IPS-18c (cell line): ENCODE results near the gene GRAMD4.

Experiments
- H3K4me3 ChIP-seq: 2 replicates; pipeline ENCODE4 v1.7.0; 2013; ENCODE audit warnings: low read depth, mild to moderate bottlenecking, low read length, moderate library complexity; ENCODE audit not compliant: insufficient read depth
- H3K9me3 ChIP-seq: one replicate; pipeline ENCODE4 v1.6.1; 2013; ENCODE audit warnings: mild to moderate bottlenecking, low read length, moderate library complexity; ENCODE audit not compliant: control insufficient read depth, insufficient read depth

GRAMD4 gene

DNA sequence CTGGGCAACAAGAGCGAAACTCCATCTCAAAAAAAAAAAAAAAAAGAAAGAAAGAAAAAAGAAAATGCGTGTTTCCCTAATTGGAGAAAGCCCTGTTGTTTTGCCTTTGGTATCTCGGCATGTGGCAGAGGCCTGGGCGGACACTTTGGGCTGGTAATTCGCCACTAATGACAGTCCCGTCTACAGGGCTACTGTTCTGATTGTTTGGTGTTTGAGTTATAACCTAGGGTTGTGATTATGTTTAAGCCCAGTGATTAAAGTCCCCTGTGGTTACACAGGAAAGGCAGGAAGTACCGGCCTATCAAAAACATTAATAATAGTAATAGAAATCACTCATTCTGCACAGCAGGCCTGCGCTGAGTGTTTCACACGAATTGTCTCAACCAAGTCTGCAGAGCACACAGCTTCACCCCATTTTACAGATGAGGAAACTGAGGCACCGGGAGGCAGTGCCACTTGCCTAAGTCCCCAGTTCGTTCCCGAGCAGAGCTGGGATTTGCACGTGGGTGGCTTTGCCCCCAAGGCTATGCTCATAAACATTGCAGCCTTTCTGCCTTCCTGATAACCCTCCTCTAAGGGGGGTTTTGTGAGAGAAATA is 39.1 kb upstream of the GRAMD4 start:
- Histone ChIP-seq H3K9me3 (no peaks in the 10 kb centered on the region), H3K4me3 (no peak overlapping the region)

DNA sequence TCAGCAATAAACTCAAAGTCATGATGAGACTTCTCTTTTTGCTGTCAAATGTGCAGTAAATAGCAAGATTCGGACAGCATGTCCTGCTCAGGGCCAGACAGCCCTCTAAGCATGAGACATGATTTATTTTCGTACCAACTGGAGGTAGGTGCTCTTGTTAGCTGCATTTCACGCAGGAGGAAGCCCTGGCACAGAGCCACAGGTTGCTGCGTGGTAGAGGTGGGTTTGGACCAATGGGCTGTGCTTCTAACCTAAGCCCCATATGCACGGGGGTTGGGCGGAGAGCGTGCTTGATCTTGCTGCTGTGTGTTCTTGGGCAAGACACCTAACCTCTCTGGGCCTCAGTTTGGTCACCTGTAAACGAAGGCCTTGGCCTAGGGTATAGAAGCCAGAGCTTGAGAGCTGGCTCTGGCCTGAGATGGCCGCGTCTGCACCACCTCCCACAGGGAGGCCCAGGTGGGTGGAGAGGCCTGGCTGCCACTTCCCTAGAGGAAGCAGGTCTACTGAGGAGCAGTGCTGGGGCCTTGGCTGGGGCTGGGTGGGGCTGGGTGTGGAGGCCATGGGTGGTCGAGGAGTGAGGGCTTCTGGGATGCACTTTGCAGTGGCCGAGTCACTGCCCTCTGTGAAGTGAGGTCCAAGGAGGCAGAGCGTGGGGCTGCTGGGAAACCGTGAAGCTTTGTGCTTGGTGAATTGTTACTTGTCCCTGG is 38.5 kb upstream of the GRAMD4 start:
- no peak overlapping the region for H3K4me3 ChIP-seq
- no peaks in the 10 kb centered on the region for H3K9me3 ChIP-seq

DNA sequence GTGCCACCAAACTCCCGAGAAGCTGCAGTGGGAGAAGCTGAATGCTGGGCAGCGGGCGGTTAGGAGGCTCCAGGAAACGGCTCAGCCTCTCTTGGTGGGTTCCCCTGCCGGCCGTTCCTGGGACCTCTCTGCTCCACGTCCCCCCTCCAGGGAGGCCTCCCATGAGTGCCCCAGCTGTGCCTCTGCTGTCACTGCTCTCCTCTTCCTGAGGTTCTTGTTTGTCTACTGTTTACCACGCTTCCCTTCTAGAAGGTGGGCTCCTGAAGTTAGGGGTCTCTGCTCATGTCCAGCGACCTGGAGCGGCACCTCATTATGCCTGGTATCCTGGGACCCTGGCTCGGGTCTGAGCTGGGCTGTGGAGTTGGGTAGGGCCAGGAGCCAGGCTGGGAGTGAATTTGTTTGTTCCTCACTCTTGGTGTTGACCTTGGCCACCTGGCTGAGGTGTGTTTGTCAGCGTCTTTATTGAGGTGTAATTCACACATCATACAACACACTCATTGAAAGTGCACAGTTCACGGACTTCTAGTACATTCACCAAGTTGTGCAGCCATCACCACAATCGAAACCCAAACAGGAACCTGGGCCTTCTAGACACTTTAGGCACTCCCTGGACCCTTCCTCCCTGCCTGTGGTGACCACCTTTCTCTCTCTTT is 37.8 kb upstream of the GRAMD4 start:
- no peaks in the 10 kb centered on the region for H3K9me3 ChIP-seq
- no peak overlapping the region for H3K4me3 ChIP-seq

DNA sequence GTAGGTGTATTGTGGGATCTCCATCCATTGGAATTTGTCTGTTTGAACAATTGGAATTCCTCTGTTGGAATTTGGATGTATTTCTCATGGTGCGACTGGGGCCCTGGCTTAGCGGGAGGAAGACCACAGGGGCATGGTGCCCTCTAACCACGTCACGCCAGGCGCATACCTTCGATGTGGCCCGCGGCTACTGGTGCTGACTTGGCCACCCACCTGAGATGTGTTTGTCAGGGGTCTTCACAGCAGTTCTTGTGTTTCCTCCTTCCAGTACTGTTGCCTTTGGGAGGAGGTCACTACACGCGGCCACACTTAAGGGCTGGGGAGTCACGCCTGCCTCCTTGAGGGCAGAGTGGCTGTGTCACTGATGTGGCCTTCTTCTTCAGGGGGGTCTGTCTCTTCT is 36.6 kb upstream of the GRAMD4 start:
- Histone ChIP-seq H3K9me3 (no peaks in the 10 kb centered on the region), H3K4me3 (no peak overlapping the region)

DNA sequence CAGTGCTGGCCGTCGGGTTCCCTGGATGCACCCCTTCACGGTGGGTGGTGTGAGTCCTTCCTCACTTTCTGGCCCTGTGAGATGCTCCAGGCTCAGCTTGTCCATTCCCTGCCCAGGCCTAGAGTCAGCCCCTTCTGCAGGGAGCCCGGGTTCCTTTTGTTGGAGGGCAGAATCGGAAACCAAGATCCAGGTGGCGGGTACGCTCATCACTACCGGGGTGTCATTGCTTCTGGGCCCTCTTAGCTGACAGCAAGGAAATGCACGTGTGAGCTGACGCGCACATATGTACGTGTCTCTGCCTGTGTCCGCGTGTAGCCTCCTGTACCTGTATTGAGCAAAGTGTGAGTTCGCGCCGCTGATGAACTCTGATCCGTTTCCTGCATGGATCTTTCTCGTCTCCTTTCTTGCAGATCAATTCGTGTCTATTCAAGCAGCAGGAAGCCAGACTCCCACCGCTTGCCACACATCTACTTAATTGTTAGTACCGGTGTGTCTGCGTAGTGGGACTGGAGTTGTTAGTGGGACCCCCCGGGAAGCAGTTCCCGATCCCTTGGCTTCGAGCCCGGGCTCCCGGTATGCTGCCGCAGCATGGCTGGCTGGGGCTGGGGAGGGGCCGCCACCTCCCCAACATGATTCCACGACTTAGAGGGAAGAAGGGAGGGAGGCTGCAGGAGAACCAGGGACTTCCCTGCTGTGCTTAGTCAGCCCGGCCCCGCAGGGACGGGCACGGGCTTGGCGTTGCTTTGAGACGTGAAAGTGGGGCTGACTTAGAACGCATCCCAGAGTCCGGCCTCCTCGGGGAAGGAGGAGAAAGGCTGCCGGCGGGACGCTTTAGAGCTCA is 35.9 kb upstream of the GRAMD4 start:
- no peaks in the 10 kb centered on the region for H3K9me3 ChIP-seq
- H3K4me3 ChIP-seq, result no peak overlapping the region

DNA sequence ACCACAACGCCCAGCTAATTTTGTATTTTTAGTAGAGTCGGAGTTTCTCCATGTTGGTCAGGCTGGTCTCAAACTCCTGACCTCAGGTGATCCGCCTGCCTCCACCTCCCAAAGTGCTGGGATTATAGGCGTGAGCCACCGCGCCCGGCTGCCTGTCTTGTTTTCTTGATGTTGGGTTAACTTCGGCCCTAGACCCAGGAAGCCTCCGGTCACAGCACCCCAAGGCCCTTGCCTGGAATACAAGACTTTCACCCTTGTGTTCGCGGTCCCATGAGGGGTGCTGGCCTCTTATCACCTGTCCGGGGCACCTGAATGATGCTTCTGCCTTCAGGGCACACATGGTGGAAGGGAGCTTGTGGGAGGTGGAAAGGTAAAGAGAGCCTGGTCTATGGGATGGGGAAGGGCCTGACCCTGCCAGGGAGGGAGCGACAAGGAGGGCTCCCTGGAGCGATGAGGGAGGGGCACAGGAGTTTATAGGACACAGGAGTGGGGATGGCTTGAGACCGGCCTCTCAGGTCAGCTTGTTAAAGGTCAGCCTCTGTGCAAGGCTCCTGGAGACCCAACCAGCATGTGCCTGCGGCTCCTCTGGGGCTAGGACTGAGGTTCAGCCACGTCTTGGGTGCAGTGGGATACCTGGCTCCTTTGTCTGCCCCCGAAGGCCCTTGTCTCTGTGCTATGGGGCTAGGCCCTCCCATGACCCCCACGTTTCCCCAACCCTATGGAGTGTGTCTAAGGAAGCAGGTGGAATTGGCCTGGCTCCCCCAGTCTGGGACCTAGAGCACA is 34.7 kb upstream of the GRAMD4 start:
- Histone ChIP-seq H3K4me3 (no peak overlapping the region), H3K9me3 (no peaks in the 10 kb centered on the region)

DNA sequence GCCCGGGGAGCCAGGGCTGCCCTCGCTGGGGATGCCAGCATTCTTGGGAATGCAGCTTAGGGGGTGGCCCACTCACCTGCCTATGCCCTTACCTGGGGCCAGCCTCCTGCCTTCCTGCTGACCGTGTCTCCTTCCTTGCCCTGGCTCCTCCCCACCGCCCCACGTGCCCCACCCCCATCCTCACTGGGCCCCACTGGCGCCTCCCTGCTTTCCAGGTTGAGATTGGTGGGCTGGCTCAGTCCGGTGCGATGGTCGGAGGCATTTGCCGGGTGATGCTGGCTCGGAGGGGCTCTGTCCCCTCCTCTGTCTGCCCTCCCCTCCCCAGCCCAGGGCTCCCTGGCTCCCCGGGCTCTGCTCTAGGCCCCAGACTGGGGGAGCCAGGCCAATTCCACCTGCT is 34.1 kb upstream of the GRAMD4 start:
- no peaks in the 10 kb centered on the region for H3K9me3 ChIP-seq

DNA sequence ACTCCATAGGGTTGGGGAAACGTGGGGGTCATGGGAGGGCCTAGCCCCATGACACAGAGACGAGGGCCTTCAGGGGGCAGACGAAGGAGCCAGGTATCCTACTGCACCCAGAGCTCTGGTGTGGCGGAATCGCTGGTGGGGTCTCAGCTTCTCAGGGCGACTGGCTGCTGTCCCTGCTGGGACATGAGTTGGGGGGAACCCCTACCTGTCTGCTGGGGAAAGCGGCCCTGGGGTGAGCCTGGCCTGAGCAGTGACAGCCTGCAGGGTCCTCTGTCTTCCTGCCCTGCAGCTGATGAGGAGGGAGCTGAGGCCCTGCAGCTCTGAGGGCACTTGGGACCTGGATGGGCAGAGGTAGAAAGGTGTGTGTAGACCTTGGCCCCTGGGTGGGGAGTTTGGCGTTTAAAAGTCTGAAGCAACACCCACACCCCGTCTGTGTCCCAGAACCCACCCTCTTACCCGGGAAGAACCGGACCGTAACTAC is 33.6 kb upstream of the GRAMD4 start:
- no peak overlapping the region for H3K4me3 ChIP-seq
- no peaks in the 10 kb centered on the region for H3K9me3 ChIP-seq

More for the DNA sequence above, 34.1 kb upstream of the GRAMD4 start:
- H3K4me3 ChIP-seq, result no peak overlapping the region

DNA sequence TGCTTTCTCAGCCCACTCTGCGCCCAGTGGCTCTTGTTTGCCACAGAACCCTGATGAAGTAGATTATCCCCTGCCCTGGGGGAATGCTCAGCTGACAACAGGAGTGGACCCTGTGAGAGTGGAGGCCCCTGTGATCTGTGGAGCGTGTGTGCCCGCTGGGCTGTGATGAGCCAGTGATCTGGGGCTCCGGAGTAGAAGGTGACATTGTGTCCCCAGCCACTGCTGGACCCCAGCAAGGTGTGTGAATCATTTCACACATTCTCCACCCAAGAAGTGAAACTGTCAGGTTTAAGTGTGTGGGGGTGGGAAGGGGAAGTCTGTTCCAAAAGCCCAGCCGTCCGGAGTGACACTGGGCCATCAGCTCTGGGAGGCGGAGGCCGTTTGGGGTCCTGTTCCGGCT is 33.1 kb upstream of the GRAMD4 start:
- Histone ChIP-seq H3K4me3 (no peak overlapping the region), H3K9me3 (no peaks in the 10 kb centered on the region)

DNA sequence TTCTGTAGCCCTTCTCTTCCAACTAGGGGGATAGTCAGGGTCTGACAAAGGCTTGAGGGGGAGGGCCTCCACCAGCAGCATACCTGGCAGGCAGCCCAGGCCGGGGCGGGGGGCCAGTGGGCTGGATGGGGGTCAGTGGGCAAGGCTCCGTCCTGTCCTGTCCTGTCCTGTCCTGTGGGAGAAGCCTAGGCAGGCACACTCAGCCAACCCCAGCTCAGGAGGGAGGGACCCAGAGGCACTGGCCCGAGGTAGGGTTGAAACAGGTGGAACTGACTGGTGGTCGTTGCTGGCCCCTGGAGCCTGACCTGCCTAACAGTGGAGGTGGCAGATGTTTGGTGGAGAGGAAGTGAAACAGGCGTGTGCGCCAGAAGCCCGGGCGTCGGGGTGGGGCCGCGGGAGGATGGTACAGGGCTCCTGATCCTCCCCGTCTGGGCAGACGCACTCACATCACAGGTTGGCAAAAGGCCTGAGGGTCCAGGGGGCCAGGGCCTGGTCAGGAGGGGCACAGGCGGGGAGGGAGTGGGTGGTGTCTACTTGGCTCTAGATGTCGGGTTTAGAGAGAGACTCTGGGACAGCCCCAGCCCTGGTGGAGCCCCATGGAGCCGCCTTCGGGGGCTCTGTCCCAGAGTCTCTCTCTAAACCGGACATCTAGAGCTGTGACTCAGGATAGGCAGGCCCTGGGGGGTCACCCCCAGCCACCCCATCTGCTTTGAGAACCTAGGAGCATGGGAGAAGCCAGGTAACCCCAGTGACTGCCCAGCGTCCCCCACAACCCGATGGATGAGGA is 32.5 kb upstream of the GRAMD4 start:
- H3K9me3 ChIP-seq, result no peaks in the 10 kb centered on the region
- no peak overlapping the region for H3K4me3 ChIP-seq

DNA sequence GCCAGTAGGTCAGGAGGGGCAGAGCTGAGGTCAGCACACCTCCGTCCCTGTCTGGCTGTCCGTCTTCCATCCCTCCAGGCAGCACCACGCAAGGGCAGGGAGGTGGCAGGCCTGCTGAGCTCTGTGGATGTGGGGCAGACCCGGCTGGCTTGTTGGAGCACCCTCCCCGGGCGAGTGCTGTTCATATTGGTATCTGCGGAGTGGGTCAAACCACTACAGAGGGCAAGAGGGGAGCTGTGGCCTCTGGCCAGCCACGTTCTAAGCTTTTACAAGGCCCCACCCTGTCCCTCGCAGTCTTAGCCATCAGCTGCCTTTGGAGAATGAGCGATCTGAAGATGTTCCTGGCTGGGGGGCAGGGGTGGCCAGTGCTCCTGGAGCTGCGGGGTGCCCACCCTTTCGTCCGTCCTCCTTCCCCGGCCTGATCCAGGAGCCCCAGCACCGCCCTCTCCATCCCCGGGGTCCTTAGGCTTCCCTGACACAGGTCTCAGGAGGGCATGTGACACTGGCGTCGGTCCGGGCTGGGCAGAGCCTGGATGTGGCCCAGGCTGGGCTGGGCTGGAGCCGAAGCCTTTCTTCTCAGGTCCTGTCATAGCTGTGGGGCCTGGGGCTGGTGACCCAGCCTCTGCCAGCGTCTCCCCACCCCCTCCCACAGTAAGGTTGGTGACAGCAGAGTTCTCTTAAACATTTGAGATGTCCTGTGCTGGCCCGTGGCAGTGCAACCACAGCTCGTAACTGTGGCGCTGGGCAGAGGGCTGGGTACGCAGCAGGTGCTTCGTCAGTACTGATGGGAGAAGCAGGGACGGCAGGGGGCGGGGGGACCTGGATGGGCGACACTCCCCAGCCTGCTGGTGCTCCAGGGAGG is 31.7 kb upstream of the GRAMD4 start:
- no peak overlapping the region for H3K4me3 ChIP-seq
- no peaks in the 10 kb centered on the region for H3K9me3 ChIP-seq

DNA sequence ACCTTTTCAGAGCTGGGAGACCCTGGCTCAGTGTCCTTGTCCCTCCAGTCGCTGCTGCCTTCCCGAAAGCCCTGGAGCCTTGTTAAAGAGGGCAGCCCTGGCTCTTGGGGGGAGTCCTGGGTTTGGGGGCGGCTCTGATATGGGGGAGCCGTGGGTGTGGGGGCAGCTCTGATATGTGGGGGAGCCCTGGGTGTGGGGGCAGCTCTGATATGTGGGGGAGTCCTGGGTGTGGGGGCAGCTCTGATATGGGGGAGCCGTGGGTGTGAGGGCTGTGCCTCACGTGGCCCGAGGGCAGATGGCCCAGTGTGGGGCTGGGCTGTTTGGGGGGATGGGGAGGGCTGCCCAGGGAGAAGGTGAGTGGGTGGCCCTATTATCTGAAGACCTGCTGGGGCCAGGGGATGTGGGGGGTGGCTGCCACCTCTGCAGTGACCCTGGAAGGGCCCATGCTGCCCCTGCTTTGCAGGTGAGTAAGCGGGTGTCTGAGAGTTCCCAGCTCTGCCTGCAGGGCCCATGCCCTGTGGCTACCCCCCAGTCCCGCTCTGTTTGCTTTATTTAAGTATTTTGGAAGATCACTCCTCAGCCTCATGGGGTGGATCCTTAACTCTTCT is 30.9 kb upstream of the GRAMD4 start:
- no peak overlapping the region for H3K4me3 ChIP-seq
- no peaks in the 10 kb centered on the region for H3K9me3 ChIP-seq

DNA sequence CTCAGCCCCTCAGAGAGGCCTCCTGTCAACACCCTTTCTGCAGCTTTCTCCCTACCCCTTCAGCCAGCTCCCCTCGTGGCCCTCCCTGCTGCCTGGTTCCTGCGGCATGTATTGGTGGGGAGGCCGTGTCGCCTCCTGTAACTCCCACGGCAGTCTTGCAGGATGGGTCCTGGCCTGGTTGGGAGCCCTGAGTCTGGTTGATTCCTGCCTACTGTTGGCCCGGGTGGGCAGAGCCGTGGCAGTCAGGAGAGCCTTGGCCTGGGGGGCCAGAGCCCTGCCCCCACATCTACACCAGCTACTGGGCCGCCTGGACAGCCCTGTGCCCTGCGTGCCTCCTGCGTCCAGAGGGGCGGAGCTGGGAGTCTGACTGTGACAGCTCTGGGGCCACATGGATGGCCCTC is 30.3 kb upstream of the GRAMD4 start:
- no peaks in the 10 kb centered on the region for H3K9me3 ChIP-seq
- H3K4me3 ChIP-seq, result no peak overlapping the region

DNA sequence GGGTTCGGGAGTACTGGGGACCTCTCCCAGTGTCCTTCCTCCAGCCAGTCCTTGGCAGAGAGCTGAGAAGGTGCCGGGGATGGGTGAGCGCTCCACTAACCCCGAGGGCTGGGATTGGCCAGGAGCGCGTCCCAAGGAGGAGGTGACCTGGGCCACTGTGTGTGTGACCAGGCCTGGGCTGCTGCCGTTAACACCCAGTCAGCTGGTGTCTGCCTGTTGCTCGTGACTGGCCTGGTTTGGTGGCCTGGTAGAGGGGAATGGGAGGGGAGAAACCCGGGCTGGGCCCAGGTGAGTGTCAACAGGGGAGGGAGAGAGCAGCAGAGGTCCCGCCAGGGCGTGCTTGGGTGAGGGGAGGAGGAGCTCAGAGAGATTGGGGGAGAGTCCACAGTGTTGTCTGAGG is 29.9 kb upstream of the GRAMD4 start:
- Histone ChIP-seq H3K4me3 (no peak overlapping the region), H3K9me3 (no peaks in the 10 kb centered on the region)

DNA sequence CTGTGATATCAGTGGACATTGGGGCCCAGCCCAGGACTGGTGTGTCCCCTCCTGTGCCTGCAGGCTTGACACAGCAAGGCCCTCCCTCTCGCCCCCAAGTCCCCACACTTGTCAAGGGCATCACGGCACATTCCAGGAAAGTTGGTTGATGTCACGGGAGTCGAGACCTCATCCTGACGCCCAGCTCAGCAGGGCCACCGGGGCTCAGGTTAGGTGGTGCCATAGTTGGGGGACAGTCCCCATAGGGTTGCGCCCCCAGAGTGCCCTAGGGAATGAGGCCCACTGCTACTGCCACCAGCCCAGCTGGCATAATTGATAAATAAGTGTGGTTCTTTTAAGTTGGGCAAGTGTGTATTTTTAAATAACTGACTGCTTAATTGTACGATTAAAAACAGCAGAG is 28.3 kb upstream of the GRAMD4 start:
- Histone ChIP-seq H3K9me3 (no peaks in the 10 kb centered on the region), H3K4me3 (no peak overlapping the region)
